ENCODE measurements around the gene MBD5.
"Not testable (repeated sequence)": the region's sequence is repeated elsewhere in the genome, so short reads cannot be mapped to it uniquely, and the experiment has no call there.

Gene MBD5

GRCh38 chr2:148526509-148527346 lies 505.8 kb downstream of the MBD5 start:
- no peak for DNase-seq

- DNase-seq = no peak
Measured at GRCh38 chr2:148527488-148528340, 506.8 kb downstream of the MBD5 start.

- no peak for DNase-seq
Measured at GRCh38 chr2:148528356-148529064, 507.6 kb downstream of the MBD5 start.

- DNase-seq = no peak
Measured at GRCh38 chr2:148529745-148530144, 508.9 kb downstream of the MBD5 start.

- no peak for DNase-seq
Measured at GRCh38 chr2:148530350-148530749, 509.5 kb downstream of the MBD5 start.

GRCh38 chr2:148531235-148531634 lies 510.3 kb downstream of the MBD5 start:
- DNase-seq = no peak

GRCh38 chr2:148531669-148532428 lies 511.0 kb downstream of the MBD5 start:
- no peak for DNase-seq

- DNase-seq = no peak
Measured at GRCh38 chr2:148533004-148533403, 512.1 kb downstream of the MBD5 start.

GRCh38 chr2:148533685-148534084 lies 512.8 kb downstream of the MBD5 start:
- no peak for DNase-seq

- DNase-seq = no peak
Measured at GRCh38 chr2:148534416-148535204, 513.7 kb downstream of the MBD5 start.

GRCh38 chr2:148538375-148538774 lies 517.5 kb downstream of the MBD5 start:
- no peak for DNase-seq

GRCh38 chr2:148540022-148540421 lies 519.1 kb downstream of the MBD5 start:
- no peak for DNase-seq

- DNase-seq = no peak
Measured at GRCh38 chr2:148541792-148542191, 520.9 kb downstream of the MBD5 start.

GRCh38 chr2:148542614-148543013 lies 521.7 kb downstream of the MBD5 start:
- no peak for DNase-seq

GRCh38 chr2:148543088-148543540 lies 522.2 kb downstream of the MBD5 start:
- not testable (repeated sequence) for DNase-seq

GRCh38 chr2:148545390-148546256 lies 524.7 kb downstream of the MBD5 start:
- DNase-seq = no peak

GRCh38 chr2:148546270-148546669 lies 525.4 kb downstream of the MBD5 start:
- no peak for DNase-seq

- no peak for DNase-seq
Measured at GRCh38 chr2:148548716-148549400, 528.0 kb downstream of the MBD5 start.

- DNase-seq = no peak
Measured at GRCh38 chr2:148552675-148553331, 531.9 kb downstream of the MBD5 start.
